Activated CD8-positive, alpha-beta memory T cell treated with anti-CD3 and anti-CD28 coated beads for 4 hours (primary cell): ENCODE measurements around the gene FOXL3.
"Not testable (repeated sequence)": the region's sequence is repeated elsewhere in the genome, so short reads cannot be mapped to it uniquely, and the experiment has no call there.

ENCODE experiments used
- DNase-seq, 2 donors: peaks; one replicate each; pipeline ENCODE4 v3.0.0-alpha.2; 2020; ENCODE audit warnings: low read depth in 2 of 2

FOXL3 gene

GRCh38 chr7:289756-290553, at the start of gene FOXL3:
Gene FOXL3 (plus strand): TSS chr7:290170. CDS start chr7:290170, 0 bp downstream.
- DNase-seq = no peak

GRCh38 chr7:240887-241421, 49.0 kb upstream of the FOXL3 start:
- peak in 1 of 2 donors; percentile 2 for DNase-seq

- DNase-seq = no peak
Measured at GRCh38 chr7:241513-241912, 48.5 kb upstream of the FOXL3 start.

- DNase-seq = not testable (repeated sequence)
Measured at GRCh38 chr7:242826-243579, 47.0 kb upstream of the FOXL3 start.

GRCh38 chr7:243580-243978, 46.4 kb upstream of the FOXL3 start:
- DNase-seq = not testable (repeated sequence)

DNA sequence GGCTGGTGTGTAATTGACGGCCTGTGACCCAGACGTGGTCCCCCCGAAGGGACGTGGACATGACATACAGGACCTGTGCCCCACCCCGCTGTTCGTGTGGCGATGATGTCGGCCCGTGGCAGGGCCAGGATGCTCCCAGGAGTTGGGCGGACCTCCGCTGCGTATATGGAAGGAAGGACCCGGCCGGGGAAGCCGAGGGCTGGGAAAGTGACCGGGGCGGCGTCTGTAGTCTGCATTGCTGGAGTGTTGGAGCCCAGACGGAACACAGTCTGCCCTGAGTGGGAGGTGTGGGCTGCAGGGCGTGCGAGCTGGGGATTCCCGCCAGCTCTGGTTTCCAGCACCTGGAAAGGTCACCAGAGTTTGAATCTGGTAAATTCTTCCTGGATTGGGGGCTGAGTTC, 45.0 kb upstream of the FOXL3 start:
- no peak for DNase-seq

- DNase-seq = no peak
Measured at GRCh38 chr7:245574-246295, 44.2 kb upstream of the FOXL3 start.

- no peak for DNase-seq
Measured at GRCh38 chr7:246451-246850, 43.5 kb upstream of the FOXL3 start.

DNA sequence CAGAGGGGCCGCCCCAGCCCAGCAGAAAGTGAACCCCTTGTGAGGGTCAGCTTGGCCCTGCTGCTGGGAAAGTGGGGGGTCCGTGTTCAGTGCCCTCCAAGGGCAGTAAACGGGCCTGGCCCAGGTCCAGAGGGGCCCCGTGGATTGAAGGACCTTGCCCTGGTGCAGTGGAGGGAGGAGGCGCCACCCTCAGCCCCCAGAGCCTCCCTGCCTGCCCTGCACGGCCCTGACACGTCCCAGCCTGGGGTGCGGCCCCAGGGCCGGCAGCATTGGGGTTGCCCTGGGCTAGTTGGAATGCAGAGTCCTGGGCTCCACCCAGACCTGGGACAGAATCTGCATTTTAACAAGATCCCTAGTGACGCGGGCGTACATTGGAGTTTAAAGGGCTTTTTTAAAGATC, 42.8 kb upstream of the FOXL3 start:
- DNase-seq = no peak

DNA sequence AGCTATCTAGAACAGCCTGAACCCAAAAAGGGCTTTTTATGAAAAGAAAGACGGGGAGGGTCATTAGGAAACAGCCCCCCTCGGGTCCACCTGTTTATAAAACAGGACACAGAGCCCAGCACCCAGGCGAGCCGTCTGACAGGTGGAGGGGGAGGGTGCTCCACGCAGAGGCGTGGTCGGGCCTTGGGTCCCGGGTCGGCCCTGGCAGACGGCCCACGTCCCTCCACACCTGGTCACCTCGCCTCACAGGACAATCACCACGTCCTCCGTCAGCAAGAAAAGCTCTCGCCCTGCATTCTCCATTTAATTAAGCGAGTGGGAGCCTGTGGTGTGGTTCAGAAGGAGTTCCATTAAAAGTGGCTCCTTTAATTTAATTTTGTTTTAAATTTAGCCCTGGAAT, 42.3 kb upstream of the FOXL3 start:
- DNase-seq = no peak

- no peak for DNase-seq
Measured at GRCh38 chr7:248732-249435, 41.1 kb upstream of the FOXL3 start.

- no peak for DNase-seq
Measured at GRCh38 chr7:249989-250388, 40.0 kb upstream of the FOXL3 start.

GRCh38 chr7:250523-250922, 39.4 kb upstream of the FOXL3 start:
- no peak for DNase-seq

DNA sequence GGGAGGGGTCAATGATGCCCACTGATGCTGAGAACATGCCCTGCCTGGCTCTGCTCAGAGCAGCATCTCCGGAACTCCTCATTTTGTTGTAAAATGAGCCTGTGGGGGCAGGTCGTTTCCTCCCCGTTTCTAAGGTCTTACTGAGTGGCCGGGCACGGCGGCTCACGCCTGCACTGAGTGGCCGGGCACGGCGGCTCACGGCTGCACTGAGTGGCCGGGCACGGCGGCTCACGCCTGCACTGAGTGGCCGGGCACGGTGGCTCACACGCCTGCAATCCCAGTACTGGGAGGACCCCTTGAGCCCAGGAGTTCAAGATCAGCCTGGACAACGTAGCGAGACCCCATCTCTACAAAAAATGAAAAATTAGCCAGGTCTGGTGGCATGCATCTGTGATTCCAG, 39.0 kb upstream of the FOXL3 start:
- no peak for DNase-seq

- no peak for DNase-seq
Measured at GRCh38 chr7:251446-252175, 38.4 kb upstream of the FOXL3 start.

- DNase-seq = no peak
Measured at GRCh38 chr7:252216-252965, 37.6 kb upstream of the FOXL3 start.

DNA sequence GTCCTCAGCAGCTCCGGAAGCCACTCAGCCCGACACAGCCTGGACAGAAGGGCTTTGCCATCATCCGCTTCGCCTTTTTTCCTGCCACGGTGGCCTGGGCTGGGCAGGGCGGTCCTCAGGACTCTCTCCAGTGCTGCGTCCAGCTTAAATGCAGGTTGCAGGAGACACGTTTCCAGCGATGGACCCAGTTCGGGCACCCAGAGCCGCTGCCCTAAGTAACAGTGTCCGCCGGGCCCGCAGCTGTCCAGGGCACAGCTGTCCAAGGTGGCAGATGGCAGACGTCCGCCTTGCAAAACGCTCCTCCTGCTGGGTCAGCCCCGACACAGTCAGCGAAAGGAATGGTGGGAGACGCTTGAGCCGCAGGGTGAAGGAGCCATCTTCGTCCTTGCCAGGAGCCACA, 37.0 kb upstream of the FOXL3 start:
- DNase-seq = no peak

DNA sequence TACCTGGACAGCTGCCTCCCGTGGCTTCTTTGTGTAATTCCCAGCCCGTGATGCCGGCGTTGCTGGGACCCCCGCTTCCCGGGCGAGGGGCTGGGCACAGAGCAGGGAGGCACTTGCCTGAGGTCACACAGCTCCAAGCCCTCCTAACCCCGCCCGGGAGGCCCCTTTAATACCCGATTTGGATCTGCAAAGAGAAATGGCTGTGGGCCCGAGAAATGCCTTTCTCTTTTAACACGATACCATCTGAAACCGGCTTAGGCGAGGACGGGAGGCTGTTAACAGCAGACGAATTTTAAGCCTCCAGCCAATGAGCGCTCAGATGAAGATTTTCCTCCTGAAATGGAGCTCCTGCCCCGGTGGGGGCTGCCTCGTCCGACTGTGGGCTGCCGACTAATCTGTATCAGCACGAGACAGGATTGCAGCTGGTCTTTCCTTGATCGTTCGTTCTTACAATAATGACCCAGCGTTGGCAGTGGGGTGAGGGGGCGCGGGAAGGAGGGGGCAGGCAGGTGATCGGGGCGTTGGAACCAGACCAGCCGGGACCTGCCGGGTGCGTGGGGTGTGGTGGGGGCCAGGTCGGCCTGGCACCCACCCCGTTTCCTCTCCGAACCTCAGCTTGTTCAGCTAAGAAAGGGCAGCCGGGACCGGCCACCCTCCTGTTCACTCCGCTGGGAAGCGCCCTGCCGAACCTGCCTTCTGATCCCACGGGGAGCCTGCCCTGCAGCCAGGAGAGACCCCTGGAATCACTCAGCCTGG, 36.2 kb upstream of the FOXL3 start:
- no peak for DNase-seq

GRCh38 chr7:254337-255037, 35.5 kb upstream of the FOXL3 start:
- no peak for DNase-seq
